HG02938 (cell line): ENCODE data around the gene PSMD1.

Source experiments
- ATAC-seq: cut with Tn5 transposase; IDR thresholded peaks from one replicate; pipeline ENCODE4 v1.9.1; 2021; ENCODE audit warnings: mild to moderate bottlenecking, moderate library complexity; ENCODE audit not compliant: unreplicated experiment

Gene PSMD1

GRCh38 chr2:231110551-231110950, 53.9 kb downstream of the PSMD1 start:
- ATAC-seq, result no peak

- no peak for ATAC-seq
Observed at GRCh38 chr2:231111987-231112386, 55.3 kb downstream of the PSMD1 start.

- ATAC-seq, result no peak
Observed at GRCh38 chr2:231113489-231113888, 56.8 kb downstream of the PSMD1 start.

GRCh38 chr2:231115651-231116050, 59.0 kb downstream of the PSMD1 start:
- ATAC-seq, result no peak

GRCh38 chr2:231117148-231117547, 60.5 kb downstream of the PSMD1 start:
- no peak for ATAC-seq

GRCh38 chr2:231117922-231118613, 61.4 kb downstream of the PSMD1 start:
- no peak for ATAC-seq

- ATAC-seq, result no peak
Observed at GRCh38 chr2:231118614-231118942, 61.9 kb downstream of the PSMD1 start.

GRCh38 chr2:231123362-231123898, 66.8 kb downstream of the PSMD1 start:
- no peak for ATAC-seq

- ATAC-seq, result no peak
Observed at GRCh38 chr2:231124838-231125568, 68.3 kb downstream of the PSMD1 start, which contains the start of gene HTR2B. Gene HTR2B (minus strand): TSS chr2:231125042. CDS start chr2:231123764, 1,278 bp downstream.

GRCh38 chr2:231126123-231126522, 69.5 kb downstream of the PSMD1 start:
- no peak for ATAC-seq

- no peak for ATAC-seq
Observed at GRCh38 chr2:231127480-231127879, 70.8 kb downstream of the PSMD1 start.

GRCh38 chr2:231127936-231128335, 71.3 kb downstream of the PSMD1 start:
- ATAC-seq, result no peak

GRCh38 chr2:231128541-231128940, 71.9 kb downstream of the PSMD1 start:
- ATAC-seq, result no peak

- ATAC-seq, result no peak
Observed at GRCh38 chr2:231129216-231129615, 72.5 kb downstream of the PSMD1 start.

GRCh38 chr2:231130336-231131056, 73.8 kb downstream of the PSMD1 start:
- ATAC-seq, result no peak

GRCh38 chr2:231132129-231132528, 75.5 kb downstream of the PSMD1 start:
- no peak for ATAC-seq

- no peak for ATAC-seq
Observed at GRCh38 chr2:231133365-231134099, 76.9 kb downstream of the PSMD1 start.

- ATAC-seq, result no peak
Observed at GRCh38 chr2:231134910-231135655, 78.4 kb downstream of the PSMD1 start.

GRCh38 chr2:231138699-231139098, 82.0 kb downstream of the PSMD1 start:
- ATAC-seq, result no peak

GRCh38 chr2:231139796-231140195, 83.1 kb downstream of the PSMD1 start:
- no peak for ATAC-seq
